ENCODE data around the gene ZKSCAN7.
"Not testable (repeated sequence)": the region's sequence is repeated elsewhere in the genome, so short reads cannot be mapped to it uniquely, and the experiment has no call there.

The ZKSCAN7 gene

DNA sequence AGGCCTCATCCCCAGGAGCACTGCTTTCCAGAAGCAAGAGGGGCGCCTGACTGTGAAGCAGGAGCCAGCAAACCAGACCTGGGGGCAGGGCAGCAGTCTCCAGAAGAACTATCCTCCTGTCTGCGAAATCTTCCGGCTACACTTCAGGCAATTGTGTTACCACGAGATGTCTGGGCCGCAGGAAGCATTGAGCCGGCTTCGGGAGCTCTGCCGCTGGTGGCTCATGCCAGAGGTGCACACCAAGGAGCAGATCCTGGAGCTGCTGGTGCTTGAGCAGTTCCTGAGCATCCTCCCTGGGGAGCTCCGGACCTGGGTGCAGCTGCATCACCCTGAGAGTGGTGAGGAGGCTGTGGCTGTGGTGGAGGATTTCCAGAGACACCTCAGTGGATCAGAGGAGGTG is 2.1 kb downstream of the ZKSCAN7 start:
- H3K4me1 ChIP-seq: peaks cover 5 to 20% (median 14%) of the 10 kb centered on the region in 10 experiments; a peak in 16 of 20 replicates
- H4K20me1 ChIP-seq: no peaks in the 10 kb centered on the region
- H3K4me3 ChIP-seq: no peak overlapping the region
- TF ChIP-seq Cebpa-rat (IDR thresholded peaks at IDR 0.05): no peak
- no peak overlapping the region for H3K4me2 ChIP-seq
- no peak overlapping the region for H3K27ac ChIP-seq
- H3K27me3 ChIP-seq: peaks cover 5 to 18% (median 12%) of the 10 kb centered on the region in 11 experiments; a peak in 17 of 22 replicates
- no peak overlapping the region for H3K9ac ChIP-seq
- H3K9me3 ChIP-seq (replicated peaks in 1 of 11): peaks cover 33 to 85% (median 66%) of the 10 kb centered on the region in 11 experiments
- peaks cover 0 to 14% (median 6%) of the 10 kb centered on the region in 11 experiments; a peak in 9 of 22 replicates for H3K36me3 ChIP-seq

DNA sequence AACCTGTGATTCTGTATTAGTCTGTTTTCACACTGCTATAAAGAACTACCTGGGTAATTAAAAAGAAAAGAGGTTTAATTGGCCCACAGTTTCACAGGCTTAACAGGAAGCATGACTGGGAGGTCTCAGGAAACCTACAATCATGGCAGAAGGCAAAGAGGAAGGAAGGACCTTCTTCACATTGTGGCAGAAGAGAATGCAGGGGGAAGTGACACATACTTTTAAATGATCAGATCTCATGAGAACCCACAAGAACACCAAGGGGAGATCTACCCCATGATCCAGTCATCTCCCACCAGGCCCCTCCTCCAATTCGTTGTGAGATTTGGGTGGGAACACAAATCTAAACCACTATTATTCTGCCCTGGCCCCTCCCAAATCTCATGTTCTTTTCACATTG is 6.1 kb downstream of the ZKSCAN7 start:
- peaks cover 0 to 14% (median 8%) of the 10 kb centered on the region in 10 experiments; a peak in 8 of 20 replicates for H3K4me1 ChIP-seq
- peaks cover 45 to 100% (median 69%) of the 10 kb centered on the region in 11 experiments for H3K9me3 ChIP-seq (replicated peaks in 1 of 11)

DNA sequence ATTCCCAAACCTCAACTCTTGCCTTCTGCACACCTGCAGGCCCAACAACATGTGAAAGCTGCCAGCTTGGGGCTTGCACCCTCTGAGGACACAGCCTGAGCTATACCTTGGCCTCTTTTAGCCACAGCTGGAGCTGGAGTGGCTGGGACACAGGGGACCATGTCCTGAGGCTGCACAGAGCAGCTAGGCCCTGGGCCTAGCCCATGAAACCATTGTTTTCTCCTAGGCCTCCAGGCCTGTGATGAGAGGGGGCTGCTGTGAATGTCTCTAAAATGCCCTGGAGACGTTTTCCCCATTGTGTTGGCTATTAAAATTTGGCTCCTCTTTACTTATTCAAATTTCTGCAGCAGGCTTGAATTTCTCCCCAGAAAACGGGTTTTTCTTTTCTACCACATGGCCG is 7.2 kb downstream of the ZKSCAN7 start:
- no peaks in the 10 kb centered on the region for H3K27me3 ChIP-seq
- H3K4me3 ChIP-seq: peak overlapping the region in 2 of 10 experiments; percentile 3 to 40; a peak in 3 of 20 replicates
- H3K4me1 ChIP-seq: peaks cover 0 to 14% (median 8%) of the 10 kb centered on the region in 10 experiments; a peak in 8 of 20 replicates
- peaks cover 0 to 15% (median 9%) of the 10 kb centered on the region in 11 experiments; a peak in 10 of 22 replicates for H3K36me3 ChIP-seq
- peaks cover 45 to 100% (median 60%) of the 10 kb centered on the region in 11 experiments for H3K9me3 ChIP-seq (replicated peaks in 1 of 11)
- H3K4me2 ChIP-seq: no peak overlapping the region
- H3K9ac ChIP-seq: no peak overlapping the region
- no peak overlapping the region for H3K27ac ChIP-seq
- no peaks in the 10 kb centered on the region for H4K20me1 ChIP-seq
- no peak for TF ChIP-seq Cebpa-rat (IDR thresholded peaks at IDR 0.05)

More for the DNA sequence above, 6.1 kb downstream of the ZKSCAN7 start:
- Histone ChIP-seq H4K20me1 (no peaks in the 10 kb centered on the region), H3K36me3 (peaks cover 0 to 18% (median 9%) of the 10 kb centered on the region in 11 experiments; a peak in 10 of 22 replicates), H3K27ac (peak overlapping the region in 2 of 11 experiments; percentile 17; a peak in 1 of 22 replicates), H3K4me2 (peak overlapping the region in 6 of 11 experiments; percentile 15 to 26 (median 22); a peak in 6 of 22 replicates), H3K4me3 (no peak overlapping the region), H3K9ac (no peak overlapping the region), H3K27me3 (peaks cover 0 to 1% (median 0%) of the 10 kb centered on the region in 11 experiments; a peak in 1 of 22 replicates)
- no peak for TF ChIP-seq Cebpa-rat (IDR thresholded peaks at IDR 0.05)

DNA sequence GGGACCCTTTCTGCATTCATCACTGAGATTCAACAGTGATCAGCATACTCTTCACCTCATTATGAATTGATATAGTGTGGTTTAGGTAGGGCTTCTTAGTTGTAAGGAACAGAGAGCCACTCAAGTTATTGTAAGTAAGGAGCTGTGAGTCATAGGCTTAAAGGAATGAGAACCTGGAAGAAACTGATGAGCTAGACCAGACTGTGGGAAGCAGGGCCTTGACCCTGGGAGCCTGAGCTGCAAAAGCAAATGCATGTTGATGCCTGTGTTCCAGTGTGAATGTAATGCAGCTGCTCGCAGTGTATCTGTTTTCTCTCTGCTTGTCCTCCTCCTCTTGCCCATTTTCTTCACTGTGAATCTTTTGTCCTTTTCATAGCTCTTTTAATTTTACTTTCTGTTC is 13.6 kb downstream of the ZKSCAN7 start:
- H3K9me3 ChIP-seq (replicated peaks in 1 of 11): peaks cover 63 to 98% (median 72%) of the 10 kb centered on the region in 11 experiments
- H3K36me3 ChIP-seq: peaks cover 0 to 43% (median 18%) of the 10 kb centered on the region in 11 experiments; a peak in 14 of 22 replicates

DNA sequence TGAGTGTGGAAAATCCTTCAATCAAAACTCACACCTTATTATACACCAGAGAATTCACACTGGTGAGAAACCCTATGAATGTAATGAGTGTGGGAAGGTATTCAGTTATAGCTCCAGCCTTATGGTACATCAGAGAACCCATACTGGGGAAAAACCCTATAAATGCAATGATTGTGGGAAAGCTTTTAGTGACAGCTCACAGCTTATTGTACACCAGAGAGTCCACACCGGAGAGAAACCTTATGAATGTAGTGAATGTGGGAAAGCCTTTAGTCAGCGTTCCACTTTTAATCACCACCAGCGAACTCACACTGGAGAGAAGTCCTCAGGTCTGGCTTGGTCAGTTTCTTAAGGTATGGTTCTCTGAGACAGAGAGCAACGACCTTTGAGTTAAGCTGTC is 16.0 kb downstream of the ZKSCAN7 start:
- H3K4me1 ChIP-seq: no peaks in the 10 kb centered on the region
- TF ChIP-seq Cebpa-rat (IDR thresholded peaks at IDR 0.05): no peak
- no peaks in the 10 kb centered on the region for H4K20me1 ChIP-seq
- peaks cover 0 to 35% (median 18%) of the 10 kb centered on the region in 11 experiments; a peak in 14 of 22 replicates for H3K36me3 ChIP-seq
- H3K27me3 ChIP-seq: no peaks in the 10 kb centered on the region
- no peak overlapping the region; a peak in 1 of 20 replicates for H3K4me3 ChIP-seq
- no peak overlapping the region for H3K9ac ChIP-seq
- H3K27ac ChIP-seq: no peak overlapping the region
- H3K9me3 ChIP-seq (replicated peaks in 1 of 11): peaks cover 54 to 98% (median 66%) of the 10 kb centered on the region in 11 experiments
- H3K4me2 ChIP-seq: no peak overlapping the region

More for the DNA sequence above, 13.6 kb downstream of the ZKSCAN7 start:
- no peak for TF ChIP-seq Cebpa-rat (IDR thresholded peaks at IDR 0.05)
- H3K4me2 ChIP-seq: no peak overlapping the region
- no peaks in the 10 kb centered on the region for H3K27me3 ChIP-seq
- H3K27ac ChIP-seq: no peak overlapping the region
- H4K20me1 ChIP-seq: no peaks in the 10 kb centered on the region
- no peaks in the 10 kb centered on the region for H3K4me1 ChIP-seq
- no peak overlapping the region for H3K4me3 ChIP-seq
- H3K9ac ChIP-seq: no peak overlapping the region

DNA sequence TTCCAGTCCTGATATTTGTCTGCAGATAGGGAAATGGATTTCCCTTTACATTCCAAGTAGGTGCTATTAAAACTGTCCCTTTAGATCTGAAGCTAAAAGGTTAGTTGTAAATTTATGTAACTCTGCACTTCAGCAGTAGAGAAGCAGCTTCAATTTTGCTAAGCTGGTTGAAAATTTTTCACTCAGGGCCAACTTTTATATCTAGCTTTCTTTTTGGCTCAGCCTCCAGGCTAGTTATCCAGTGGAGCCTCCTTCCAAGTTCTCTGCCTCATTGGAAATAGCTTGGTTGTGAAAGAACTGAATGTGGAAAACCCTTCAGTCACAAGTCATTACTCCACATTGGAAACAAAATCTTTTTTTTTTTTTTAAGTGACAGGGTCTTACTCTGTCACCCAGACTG is 21.6 kb downstream of the ZKSCAN7 start:
- Histone ChIP-seq H3K4me1 (no peaks in the 10 kb centered on the region; a peak in 1 of 20 replicates), H3K4me2 (no peak overlapping the region), H3K9ac (no peak overlapping the region), H4K20me1 (no peaks in the 10 kb centered on the region), H3K9me3 (replicated peaks in 1 of 11) (peaks cover 41 to 98% (median 57%) of the 10 kb centered on the region in 11 experiments), H3K27ac (no peak overlapping the region), H3K27me3 (no peaks in the 10 kb centered on the region), H3K36me3 (peaks cover 0 to 7% (median 0%) of the 10 kb centered on the region in 11 experiments; a peak in 2 of 22 replicates), H3K4me3 (no peak overlapping the region)
- no peak for TF ChIP-seq Cebpa-rat (IDR thresholded peaks at IDR 0.05)

DNA sequence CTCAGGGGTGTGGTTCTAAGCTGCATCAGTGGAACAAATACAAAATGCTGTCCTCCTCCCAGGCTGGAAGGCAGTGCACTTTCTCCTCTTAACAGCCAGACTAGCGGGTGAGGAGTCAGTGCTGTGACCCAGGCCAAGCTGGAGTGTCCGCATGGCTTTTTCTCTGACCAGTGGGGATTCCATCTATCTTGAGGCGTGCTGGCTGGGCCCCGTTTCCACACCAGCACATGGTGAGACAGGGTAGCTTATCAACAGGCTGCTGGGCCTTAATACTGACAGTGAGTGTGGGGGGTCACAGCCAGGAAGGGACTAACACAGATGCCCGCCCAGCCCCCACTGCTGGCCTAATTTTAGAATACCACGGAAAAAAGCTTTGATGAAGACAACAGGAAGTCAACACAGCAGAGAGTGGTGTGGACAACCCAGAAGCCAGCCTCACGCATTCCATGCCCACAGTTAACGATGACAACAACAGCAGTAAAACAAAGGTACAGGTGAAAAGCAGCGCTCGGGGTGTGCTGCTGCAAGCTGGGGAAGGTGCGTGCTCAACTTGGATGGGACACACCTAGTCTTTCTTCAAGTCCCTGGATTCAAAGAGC is 22.5 kb downstream of the ZKSCAN7 start:
- not testable (repeated sequence) for H3K27ac ChIP-seq, H3K9ac ChIP-seq, H3K4me1 ChIP-seq, H3K4me2 ChIP-seq, H3K4me3 ChIP-seq, H3K27me3 ChIP-seq, H4K20me1 ChIP-seq, H3K36me3 ChIP-seq
- H3K9me3 ChIP-seq (replicated peaks in 1 of 11): peaks cover 37 to 98% (median 55%) of the 10 kb centered on the region in 11 experiments

DNA sequence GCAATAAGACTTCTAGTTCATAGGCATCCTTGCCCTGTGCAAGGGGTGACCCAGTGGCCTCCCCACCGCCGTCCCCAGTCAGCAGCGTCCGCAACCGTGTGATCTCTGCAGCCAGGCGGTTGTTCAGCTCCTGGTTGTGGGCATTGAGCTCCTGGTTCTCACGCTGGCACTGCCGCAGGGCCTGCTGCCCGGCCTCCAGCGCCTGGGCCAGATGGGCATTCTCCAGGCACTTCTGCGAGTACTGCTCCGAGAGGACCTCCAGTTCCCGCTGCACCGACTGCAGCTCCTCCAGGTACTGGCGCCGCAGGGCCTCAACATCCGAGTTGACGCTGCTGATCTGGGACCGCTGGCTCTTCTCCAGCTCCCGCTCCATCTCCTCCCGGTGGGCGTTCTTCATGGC is 23.3 kb downstream of the ZKSCAN7 start:
- not testable (repeated sequence) for H3K36me3 ChIP-seq, H3K4me3 ChIP-seq, H4K20me1 ChIP-seq, H3K9ac ChIP-seq, H3K27ac ChIP-seq, H3K4me1 ChIP-seq, H3K4me2 ChIP-seq, H3K27me3 ChIP-seq
- H3K9me3 ChIP-seq (replicated peaks in 1 of 11): peaks cover 29 to 96% (median 46%) of the 10 kb centered on the region in 11 experiments; a peak in 20 of 22 replicates

DNA sequence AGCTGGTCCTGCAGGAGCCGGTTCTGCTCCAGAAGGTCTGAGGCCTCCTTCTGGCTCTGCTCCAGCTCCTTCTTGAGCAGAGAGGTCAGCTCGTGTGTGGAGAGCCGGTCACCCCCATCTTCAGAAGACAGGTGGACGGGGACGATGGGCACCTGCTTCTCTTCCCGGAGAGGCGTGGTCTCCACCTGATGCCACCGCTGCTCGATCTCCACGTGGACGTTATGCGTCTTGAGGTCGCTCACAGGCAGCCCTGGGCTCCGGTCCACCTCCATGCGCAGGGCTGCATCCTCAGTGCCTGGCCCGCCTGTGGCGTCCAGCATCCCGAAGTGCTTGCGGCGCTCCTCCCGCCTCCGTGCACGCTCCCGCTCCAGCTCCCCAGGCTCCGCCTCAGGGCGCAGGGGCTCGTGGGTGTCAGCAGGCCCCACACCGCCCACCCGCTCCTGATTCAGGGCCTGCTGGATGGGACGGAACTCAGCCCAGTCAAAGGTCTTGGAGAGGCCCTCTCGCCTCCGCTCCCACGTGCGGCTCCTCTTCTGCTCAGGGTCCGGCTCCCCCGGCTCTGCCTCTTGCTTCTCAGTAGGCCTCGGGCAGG is 24.0 kb downstream of the ZKSCAN7 start:
- H3K9ac ChIP-seq, H3K27ac ChIP-seq, H3K4me2 ChIP-seq, H3K27me3 ChIP-seq, H4K20me1 ChIP-seq, H3K36me3 ChIP-seq, H3K4me1 ChIP-seq, H3K4me3 ChIP-seq: not testable (repeated sequence)
- peaks cover 24 to 96% (median 39%) of the 10 kb centered on the region in 11 experiments; a peak in 19 of 22 replicates for H3K9me3 ChIP-seq (replicated peaks in 1 of 11)

DNA sequence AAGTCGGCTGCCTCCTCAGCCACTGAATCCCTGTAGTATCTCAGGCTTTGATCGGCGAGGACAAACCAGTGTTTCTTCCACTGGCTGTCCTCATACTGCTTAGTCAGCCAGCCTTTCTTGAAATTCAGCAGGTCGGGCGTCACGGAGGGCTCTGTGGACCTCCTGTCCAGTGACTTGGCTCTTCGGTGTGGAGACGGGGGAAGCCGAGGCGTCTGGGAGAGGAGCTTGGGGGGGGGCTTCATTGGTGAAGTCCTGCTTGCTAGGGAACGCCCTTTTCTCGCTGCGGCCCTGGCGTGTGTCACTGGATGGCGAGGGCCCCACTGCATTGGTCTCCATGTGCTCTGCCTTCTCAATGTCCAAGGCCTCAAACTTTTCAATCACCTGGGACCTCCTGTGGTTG is 24.8 kb downstream of the ZKSCAN7 start:
- not testable (repeated sequence) for H3K36me3 ChIP-seq, H3K4me1 ChIP-seq, H3K4me3 ChIP-seq, H4K20me1 ChIP-seq, H3K27ac ChIP-seq, H3K4me2 ChIP-seq, H3K9ac ChIP-seq
- peaks cover 28 to 96% (median 41%) of the 10 kb centered on the region in 11 experiments; a peak in 20 of 22 replicates for H3K9me3 ChIP-seq (replicated peaks in 1 of 11)
- peaks cover 4 to 15% (median 10%) of the 10 kb centered on the region in 11 experiments for H3K27me3 ChIP-seq

DNA sequence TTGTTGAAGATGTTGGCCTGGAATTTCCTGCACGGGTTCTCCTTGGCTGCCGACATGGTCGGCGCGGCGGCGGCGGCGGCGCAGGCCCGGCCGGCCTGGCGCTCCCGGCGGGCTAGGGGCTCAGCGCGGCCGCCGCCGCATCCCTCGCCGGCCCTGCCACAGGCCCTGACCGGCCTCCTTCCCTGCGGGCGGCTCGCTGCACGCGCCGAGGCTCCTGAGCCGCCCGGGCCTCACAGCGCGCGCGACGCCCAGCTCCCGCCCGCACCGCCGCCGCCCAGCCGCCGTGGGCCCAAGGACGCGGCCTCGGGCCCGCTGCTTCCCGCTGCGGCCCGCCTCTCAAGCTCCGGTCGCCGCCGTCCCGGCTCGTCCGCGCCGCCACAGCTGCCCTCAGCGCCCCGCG is 26.0 kb downstream of the ZKSCAN7 start:
- H3K9ac ChIP-seq: peak overlapping the region in 3 of 11 experiments; percentile 46 to 52 (median 46); a peak in 3 of 22 replicates
- peaks cover 33 to 89% (median 52%) of the 10 kb centered on the region in 11 experiments; a peak in 20 of 22 replicates for H3K9me3 ChIP-seq (replicated peaks in 1 of 11)
- not testable (repeated sequence) for H3K4me2 ChIP-seq, H3K36me3 ChIP-seq, H3K27ac ChIP-seq, H3K4me1 ChIP-seq, H4K20me1 ChIP-seq
- H3K4me3 ChIP-seq: peak overlapping the region in 7 of 10 experiments; percentile 36 to 54 (median 43); a peak in 4 of 20 replicates
- H3K27me3 ChIP-seq: peaks cover 9 to 27% (median 23%) of the 10 kb centered on the region in 11 experiments
